NOMO-1 (cell line): Measurements from ENCODE around the gene ANTXR1.
"Not testable (repeated sequence)": the region's sequence is repeated elsewhere in the genome, so short reads cannot be mapped to it uniquely, and the experiment has no call there.

Source experiments
- DNase-seq, 2 experiments: peaks; one replicate each; lab custom pipeline; 2025; ENCODE audit not compliant: unreplicated experiment in 2 of 2; lab: John Stamatoyannopoulos, UW

ANTXR1 gene

DNA sequence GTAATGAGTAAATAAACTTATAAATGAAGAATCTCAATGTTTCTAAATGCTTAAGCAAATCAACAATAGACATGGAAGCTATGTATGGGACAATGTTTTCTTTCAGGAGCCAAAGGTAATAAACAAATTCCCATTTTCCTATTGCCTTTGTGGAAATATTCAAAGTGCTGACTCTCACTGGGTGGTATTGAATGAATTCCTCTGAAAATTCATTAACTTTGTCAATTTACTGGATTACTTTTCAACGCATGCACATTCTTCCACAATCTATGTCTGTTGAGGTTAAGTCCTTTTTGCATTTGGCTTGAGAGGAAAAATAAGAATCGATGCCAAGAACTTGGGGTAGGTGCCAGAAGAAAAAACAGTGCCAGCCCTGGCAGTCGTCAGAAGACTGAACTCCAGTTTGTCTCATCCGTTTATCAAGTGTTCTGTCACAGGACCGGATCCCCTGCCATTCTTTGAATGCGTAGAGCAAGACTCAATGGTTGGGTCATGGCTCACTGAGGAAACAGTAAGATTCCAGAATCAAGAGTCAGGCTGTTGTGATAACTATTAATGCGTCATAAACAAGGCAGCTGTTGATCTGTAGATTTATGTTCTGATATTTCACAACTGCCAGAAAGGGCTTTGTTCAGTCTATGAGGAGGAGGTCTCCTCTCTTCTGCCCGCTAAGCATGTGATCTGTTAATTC lies 240.8 kb downstream of the ANTXR1 start:
- DNase-seq: no peak

DNA sequence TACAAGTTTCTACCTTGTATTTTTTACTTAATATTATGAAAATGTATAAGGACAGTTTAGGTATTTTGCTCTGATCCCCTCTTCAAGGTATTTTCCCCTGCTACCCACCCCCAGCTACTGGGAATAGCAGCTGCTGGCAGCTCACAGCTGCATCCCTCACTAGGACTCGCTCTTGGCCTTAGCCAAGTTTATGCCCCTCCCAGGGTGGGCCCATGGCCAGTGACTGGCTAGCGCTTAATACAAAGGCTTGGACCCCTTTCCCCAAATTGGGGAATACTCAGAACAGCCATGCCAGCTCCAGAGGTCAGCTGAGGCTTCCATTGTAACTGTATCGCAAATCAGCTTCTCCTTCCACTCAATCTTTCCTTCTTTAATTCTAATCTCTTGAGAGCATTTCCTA lies 242.8 kb downstream of the ANTXR1 start:
- DNase-seq: no peak

DNA sequence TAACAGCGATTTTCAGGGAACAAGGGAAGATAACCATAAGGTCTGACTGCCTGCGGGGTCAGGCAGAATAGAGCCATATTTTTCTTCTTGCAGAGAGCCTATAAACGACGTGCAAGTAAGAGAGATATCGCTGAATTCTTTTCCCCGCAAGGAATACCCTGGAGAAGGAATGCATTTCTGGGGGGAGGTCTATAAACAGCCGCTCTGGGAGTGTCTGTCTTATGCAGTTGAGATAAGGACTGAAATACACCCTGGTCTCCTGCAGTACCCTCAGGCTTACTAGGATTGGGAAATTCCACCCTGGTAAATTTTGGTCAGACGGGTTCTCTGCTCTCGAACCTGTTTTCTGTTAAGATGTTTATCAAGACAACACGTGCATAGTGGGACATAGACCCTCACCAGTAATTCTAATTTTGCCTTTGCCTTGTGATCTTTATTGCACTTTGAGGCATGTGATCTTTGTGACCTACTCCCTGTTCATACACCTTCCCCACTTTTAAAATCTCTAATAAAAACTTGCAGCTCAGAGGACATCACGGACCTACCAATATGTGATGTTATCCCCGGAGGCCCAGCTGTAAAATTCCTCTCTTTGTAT lies 247.1 kb downstream of the ANTXR1 start:
- DNase-seq: not testable (repeated sequence)

DNA sequence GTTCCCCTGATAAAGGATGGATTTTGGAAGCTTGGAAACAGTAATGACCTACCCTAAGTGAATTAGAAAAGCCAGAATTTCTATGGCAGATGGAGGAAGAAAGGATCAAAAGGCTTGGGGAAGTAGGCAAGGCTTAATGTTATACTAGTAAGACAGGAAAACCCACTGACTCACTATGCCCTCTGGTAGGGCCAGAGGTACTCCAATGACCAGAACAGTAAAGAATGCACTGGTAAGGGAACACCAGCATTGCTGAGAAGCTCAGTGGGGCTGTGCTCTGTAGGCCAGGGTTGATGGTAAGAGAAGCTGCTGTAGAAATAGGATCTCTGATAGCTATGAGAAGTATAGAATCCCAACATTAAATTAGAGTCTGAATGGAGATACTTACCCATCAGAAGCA lies 247.7 kb downstream of the ANTXR1 start:
- no peak for DNase-seq

DNA sequence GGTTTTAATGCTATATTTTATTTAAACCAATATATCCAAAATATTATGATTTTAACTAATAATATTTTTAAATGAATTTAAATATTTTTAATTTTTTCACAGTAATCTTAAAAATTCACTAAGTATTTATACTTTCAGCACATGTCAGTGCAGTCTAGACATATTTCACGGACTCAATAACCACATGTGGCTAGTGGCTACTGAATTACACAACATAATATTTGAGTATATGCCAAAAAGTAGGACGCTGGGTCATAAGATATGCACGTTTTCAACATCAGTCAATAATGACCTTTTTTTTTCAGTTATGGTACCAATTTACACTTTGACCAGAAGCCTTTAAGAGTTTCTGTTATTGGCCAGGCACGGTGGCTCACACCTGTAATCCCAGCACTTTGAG lies 256.4 kb downstream of the ANTXR1 start:
- no peak for DNase-seq

DNA sequence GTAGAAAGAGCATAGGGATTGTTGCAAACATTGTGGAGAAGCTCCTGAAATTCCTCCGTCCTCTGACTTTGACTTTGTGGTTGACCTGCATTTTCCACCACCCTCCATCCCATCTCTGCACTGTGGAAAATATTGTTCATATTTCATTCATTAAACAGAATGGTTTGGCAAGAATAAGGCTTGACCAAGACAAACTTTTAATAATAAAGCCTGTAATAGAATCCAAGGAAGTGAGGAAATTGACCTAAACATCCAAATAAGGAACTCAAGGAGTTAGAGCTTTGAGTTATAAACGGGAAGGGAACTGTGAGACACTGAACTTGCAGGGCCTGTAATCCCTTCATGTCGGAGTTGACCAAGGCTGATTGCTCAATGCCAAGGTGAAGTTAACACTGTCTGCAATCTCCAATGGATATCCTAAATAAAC lies 258.9 kb downstream of the ANTXR1 start:
- peak; percentile 57 to 65 for DNase-seq

DNA sequence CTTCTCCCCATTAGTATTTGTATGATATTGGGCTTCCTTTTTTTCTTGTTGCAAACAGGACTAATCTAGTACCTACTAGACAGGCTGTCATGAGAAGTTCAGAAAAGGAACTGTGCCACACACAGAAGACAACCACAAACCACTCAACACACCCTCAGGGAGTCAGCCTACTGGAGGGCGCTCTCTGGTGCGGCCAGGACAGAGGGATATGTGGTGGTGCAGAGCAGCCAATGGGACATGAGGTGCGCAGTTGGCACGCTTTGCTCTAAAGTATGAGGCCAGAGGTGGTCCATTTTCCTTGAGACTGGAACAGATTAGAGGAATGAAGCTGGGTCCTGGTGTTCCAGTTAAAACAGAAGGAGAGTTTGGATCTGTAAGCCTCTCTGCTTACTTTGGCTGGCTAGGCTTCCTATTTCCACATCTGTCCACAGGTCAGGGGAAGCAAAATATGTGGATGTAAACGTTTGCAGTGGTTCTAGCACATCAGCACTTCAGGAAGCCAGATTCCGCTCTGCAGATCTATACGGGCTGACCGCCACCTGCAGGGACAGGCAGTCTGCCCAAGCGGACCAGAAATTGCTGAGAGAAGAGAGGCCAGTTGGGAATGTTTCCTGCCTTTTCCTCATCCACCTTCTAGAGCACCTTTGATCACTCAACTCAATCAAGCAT lies 260.0 kb downstream of the ANTXR1 start:
- peak; percentile 30 to 33 for DNase-seq

DNA sequence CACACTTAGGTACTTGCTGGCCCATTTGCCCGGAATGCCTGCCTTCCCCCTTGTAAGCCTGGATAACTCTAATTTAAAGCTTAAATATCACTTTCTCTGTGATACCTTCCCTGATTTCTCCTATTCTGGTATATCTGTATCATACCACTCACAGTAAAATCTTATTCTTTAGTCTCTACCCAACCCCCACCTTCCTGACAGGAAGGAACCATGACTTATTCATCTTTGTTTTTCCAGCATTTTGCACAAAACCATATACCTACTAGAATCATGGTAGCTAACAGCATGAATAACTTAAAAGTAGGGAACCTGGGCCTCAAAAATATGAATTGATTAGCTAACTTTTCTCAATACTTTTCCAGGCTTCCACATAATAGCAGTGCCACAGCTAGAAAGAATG lies 262.5 kb downstream of the ANTXR1 start:
- no peak for DNase-seq

DNA sequence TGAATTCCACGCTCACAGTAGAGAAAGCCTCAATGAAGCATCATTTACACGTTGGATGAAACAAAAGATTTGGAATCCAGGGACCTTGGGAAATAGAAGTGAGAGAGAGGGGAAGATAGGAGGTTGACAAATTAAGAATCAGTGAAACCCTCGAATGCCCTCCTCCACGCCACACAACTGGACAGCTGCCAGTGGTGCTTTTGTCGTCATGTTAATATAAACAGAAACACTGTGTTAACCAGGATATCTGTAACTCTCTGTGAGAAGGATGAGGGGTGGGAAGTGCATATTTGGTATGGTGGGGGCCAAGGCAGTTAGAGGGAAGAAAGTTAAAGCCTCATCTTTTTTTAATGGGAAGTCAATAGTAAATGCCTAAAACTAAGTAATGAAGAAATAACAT lies 265.4 kb downstream of the ANTXR1 start:
- DNase-seq: no peak

DNA sequence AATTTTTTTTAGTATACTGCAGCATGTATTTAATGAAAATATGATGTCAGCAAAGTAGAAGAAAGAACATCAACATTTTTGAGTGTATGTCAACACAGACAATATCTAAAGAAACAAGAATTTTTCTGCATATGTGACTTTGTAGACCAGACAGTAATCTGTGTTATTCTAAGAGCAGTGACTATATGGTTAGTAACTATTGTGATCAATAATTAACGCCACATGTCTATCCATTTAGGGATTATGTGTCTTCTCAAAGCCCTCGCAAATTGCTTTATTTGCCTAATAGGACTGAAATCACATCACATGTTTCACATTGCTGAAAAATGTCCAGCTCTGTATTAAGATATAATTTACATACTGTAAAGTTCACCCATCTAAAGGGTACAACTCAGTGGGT lies 266.2 kb downstream of the ANTXR1 start:
- no peak for DNase-seq

DNA sequence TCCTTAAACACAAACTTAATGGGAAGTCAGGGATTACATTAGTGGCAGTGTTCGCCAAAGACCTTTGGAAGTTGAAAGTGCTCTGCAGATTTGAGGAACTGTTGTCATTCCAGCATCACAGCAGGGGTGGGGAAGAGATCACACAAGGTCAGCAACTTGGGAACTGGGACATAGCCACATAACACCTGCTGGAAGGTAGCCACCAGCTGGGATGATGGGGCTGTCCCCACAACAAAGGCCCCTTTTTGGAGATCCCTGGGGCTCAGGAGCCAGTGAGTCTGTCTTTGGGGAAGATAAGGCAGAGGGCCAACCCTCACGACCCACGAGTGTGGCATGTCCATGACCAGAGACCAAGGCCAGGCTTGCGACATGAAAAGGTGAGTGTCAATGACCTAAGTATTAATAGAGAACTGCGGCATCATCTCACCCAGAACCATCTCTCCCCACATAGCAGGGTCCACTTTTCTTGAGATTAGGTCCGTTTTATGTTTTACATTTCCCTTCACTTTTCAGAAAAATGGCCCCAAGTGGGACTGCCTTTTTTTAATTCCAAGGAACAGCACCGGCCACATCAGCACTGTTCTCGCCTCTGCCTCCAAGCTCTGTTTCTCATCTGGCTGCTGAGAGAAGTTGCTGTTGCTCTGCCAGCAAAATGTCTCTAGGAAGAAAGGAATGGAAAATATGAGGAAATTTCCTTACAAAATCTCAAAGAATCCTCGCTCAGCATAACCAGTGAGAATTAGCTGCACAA lies 267.1 kb downstream of the ANTXR1 start:
- no peak for DNase-seq

DNA sequence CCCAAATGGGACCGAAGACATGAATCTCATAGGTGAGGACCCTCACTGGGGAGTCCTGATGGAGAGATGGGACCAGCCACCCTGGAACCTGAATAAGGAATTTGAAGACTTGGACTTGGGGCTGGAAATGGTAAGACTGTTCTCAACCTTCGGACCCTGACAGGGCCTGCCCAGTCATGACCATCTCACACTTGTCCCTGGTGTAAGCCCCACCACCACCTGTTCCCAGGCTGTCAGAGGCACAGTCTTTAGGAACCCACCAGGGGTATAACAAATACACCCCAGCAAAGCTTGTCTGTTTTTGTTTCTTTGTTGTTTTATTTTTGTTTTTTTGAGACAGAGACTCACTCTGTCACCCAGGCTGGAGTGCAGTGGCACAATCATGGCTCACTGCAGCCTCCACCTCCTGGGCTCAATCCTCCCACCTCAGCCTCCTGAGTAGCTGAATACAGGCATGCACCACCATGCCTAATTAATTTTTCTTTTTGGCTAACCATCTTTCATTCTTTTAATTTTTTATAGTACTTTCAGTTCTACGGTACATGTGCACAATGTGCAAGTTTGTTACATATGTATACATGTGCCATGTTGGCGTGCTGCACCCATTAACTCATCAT lies 267.9 kb downstream of the ANTXR1 start:
- no peak for DNase-seq

DNA sequence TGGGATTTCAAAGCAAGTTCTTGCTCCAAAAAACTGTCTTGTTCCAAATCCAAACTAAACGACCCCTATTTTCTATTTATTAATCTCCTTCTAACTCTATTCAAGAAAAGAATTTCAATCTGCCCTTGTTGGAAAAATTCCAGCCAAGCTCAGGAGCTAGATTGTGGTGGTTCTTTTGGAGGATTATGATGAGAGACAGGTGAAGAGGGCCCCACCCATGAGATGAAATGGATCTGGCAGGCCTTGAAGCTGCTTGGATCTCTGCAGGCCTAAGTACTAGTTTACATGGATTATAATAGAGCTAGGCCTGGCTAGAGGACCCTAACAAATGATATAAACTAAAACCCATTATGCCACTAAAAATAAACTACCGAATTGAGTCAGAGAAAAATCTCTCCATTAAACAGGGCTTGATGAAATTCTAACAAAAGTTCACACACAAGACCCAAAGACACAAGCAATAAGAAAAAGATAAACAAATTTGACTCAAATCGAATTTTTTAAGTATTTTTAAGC lies 272.5 kb downstream of the ANTXR1 start:
- DNase-seq: no peak

DNA sequence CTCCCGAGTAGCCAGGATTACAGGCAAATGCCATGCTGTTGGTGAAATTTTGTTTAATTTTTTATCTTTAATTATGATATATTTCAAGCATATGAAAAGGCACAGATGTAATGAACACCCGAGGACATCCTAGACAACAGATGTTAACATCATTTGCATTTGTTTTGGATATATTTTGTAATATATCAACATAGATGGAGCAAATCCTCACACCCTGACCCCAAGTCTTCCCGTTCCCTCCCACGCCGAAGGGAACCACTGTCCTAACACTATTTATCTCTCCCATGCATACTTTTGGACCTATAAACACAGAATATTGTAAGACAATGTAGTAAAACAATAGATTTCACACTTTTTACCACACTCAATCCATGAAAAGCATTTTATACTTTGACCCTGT lies 274.6 kb downstream of the ANTXR1 start:
- no peak for DNase-seq

DNA sequence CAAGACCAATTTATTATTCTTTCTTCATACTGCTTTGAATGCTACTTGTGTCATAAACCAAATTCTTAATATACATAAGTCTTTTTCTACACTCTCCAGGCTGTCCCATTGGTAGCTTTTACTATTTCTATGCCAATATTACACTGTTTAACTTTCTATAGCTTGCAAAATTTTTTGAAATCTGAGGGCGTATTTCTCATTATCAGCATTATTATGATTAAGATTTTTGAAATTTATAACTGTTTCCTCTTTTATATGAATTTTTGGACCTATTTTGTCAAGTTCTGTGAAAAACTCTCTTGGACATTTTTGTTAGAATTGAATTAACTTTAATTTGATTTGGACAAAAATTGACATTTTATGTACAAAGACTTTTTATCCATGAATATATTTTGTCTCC lies 275.4 kb downstream of the ANTXR1 start:
- no peak for DNase-seq

DNA sequence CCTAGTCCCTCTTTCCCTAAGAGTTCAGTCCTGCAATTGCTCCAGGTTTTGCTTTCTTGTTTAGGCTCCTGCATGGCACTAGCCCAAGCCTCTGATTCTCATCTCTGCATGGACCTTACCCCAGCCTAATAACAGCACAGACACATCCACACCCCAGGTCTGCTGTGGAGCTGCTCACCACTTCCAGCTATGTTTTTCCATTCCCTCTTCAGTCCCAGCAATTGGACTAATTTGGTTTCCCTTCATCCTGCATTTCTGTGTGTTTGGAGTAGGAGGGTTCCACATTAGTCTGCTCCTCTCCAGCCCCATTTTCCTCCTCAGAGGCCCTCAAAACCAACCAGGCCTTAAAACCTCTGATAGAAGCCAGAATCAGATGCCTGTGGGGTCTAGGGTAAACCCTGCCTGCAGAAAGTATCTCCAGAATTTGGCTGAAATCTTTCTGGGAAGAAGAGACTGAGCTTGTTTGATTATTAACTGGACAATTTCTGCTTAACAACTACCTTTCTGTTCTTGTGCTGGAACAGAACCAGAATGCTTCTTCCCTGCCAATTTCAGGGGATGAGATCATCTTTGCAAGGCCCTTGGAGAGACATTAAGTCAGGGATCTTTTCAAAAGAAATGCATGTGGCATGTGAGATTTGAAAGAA lies 278.1 kb downstream of the ANTXR1 start:
- no peak for DNase-seq

DNA sequence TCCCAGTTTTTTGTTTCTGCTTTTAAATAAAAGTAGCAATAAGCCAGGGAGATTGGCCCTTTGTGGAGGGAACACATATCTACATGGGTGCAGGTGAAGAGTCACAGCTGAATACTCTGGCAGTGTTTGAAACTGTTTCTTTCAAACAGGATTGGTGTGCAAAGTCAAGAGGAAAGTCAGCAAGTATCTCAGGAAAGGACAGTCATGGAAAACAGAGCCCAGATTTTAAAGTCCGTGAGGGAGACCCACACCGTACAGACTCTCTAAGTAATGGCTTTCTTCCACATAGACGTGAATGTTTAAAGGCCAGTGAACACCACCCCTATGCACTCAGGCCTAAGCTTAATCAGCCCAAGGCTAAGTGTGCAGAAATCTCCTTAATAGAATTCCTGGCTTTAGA lies 278.7 kb downstream of the ANTXR1 start:
- no peak for DNase-seq

DNA sequence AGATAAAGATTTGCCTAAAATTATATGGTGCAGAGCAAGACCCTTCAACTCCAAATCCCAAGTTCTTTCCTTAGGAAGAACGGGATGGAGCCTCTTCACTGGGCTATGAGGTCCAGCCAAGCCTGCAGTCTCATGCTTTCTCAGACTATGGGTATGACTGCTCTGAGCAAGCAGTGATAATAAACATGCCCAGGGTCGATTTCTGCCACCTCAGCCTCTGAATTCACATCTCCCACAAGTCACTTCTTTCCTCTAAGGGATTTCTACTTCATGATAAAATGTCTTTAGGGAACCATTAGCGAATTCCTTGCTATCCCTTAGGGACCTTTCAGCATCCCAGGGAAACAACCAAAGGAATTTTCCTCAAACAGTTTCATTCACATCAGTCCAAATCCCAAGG lies 279.3 kb downstream of the ANTXR1 start:
- no peak for DNase-seq

DNA sequence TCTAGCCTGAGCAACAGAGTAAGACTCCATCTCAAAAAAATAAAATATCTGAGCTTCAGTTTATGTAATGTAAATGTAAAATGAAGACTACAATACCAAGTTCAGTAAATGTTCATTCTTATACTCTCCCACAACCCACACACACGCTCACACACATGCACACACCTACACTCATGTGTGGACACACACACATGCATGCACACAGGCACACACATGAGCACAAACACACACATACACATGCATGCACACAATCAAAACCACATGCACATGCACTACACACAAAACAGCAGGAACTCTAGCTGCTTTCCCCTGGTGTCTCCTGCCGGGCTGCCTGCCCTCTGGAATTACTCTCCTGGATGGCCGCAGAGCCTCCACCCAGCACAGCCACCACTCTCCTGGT lies 283.4 kb downstream of the ANTXR1 start:
- no peak for DNase-seq

DNA sequence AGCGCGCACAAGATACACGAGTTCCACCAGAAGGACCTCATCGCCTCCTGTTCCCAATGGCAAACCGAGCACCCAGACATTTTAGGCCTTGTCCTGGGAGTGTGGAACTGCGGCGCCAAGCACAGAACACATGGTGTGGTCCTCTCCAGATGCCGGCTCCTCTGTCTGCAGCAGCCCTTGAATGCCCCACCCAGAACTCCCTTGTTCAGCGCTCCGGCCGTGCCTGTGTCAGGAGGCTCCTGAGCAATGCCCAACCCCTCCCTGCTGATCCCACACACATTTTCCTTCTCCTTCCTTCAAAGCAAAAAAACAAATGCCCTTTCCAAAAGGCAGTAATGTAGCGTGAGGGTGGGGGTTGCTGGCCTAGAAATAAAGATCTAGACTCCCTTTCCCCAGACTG lies 284.2 kb downstream of the ANTXR1 start:
- DNase-seq: no peak
